SK-MEL-5 (cell line): ENCODE data around the gene SLC38A8. TPM values are rescaled to one million over a fixed set of nuclear protein-coding genes. Genes with fewer than 3 reads are reported as not detected.

Experiments
- DNase-seq: peaks from one replicate; pipeline ENCODE4 v3.0.0-alpha.2; 2016; ENCODE audit warnings: low read depth, low spot score
- in situ Hi-C: cut with HindIII; loops from 2 replicates; pipeline ENCODE4 v1.10.0; 2016; ENCODE audit warnings: low sequenced_read_pairs, high pct_unique_total_duplicates, low pct_unique_long_range_greater_than_20kb
- total RNA-seq: library from RNA; depleted of rRNA; stranded (reverse); fragments of >200 nt; shearing (Covaris generic); gene quantifications from 2 replicates; pipeline ENCODE4 v1.2.3, GENCODE V29; 2014

SLC38A8 gene
- total RNA-seq, 1 experiment from 2014 or later, result 9.0 TPM

GRCh38 chr16:84074721-84075120 lies 32.1 kb upstream of the SLC38A8 start:
- in situ Hi-C loops, result no loop called here
- no peak for DNase-seq

DNA sequence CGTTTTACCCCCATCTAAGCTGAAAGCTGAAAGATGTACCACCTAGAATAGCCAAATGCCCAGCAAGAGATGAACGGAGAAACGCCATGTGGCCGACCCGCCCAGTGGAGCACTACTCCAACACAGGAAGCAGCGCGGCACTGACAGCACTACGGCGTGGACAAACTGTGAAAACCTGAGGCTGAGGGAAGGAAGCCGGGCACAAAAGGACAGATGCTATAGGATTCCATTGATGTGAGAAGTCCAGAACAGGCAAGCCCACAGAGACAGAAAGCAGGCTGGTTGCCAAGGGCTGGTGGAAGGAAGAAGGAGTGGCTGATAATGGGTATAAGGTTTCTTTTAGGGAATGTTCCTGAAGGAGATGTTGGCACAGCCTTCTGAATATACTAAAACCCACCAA lies 29.4 kb upstream of the SLC38A8 start:
- in situ Hi-C loops, result no loop called here

GRCh38 chr16:84071121-84071520 lies 28.5 kb upstream of the SLC38A8 start:
- DNase-seq, result no peak
- in situ Hi-C loops, result no loop called here

More for the DNA sequence above, 29.4 kb upstream of the SLC38A8 start:
- no peak for DNase-seq

GRCh38 chr16:84069540-84069939 lies 26.9 kb upstream of the SLC38A8 start:
- DNase-seq, result no peak
- in situ Hi-C loops, result no loop called here

GRCh38 chr16:84068783-84069462 lies 26.3 kb upstream of the SLC38A8 start:
- no peak for DNase-seq
- in situ Hi-C loops, result no loop called here

GRCh38 chr16:84068041-84068440 lies 25.4 kb upstream of the SLC38A8 start:
- in situ Hi-C loops, result no loop called here
- DNase-seq, result no peak

- in situ Hi-C loops, result no loop called here
- DNase-seq, result no peak
Observed at GRCh38 chr16:84067640-84068039, 25.0 kb upstream of the SLC38A8 start.

- DNase-seq, result peak; percentile 75
- in situ Hi-C loops, result no loop called here
Observed at GRCh38 chr16:84065536-84066132, 23.0 kb upstream of the SLC38A8 start.

DNA sequence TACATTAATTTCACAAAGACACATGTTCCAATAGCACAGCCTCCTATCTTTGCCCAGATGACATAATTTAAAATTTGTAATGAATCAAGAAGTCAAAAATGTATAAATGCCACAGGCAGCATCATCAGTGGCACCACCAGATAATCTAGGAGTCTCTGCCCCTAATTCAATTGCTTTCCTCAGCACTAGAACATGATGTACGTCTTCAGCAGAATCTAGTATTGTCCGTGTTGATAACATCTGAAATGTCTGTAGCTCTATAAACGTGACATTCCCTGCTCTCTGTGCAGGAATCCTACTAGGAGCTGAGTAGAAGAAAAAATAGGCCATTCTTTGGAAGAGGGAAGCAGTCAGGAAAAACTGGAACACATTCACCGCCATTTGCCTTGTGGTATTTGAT lies 21.4 kb upstream of the SLC38A8 start:
- DNase-seq, result no peak
- in situ Hi-C loops, result no loop called here

- peak; percentile 80 for DNase-seq
- in situ Hi-C loops, result no loop called here
Observed at GRCh38 chr16:84062734-84063640, 20.4 kb upstream of the SLC38A8 start.

- in situ Hi-C loops, result no loop called here
- no peak for DNase-seq
Observed at GRCh38 chr16:84061236-84061819, 18.7 kb upstream of the SLC38A8 start.

- in situ Hi-C loops, result no loop called here
Observed at GRCh38 chr16:84059946-84060901, 17.6 kb upstream of the SLC38A8 start.

GRCh38 chr16:84059111-84059510 lies 16.5 kb upstream of the SLC38A8 start:
- no peak for DNase-seq
- in situ Hi-C loops, result no loop called here

More at GRCh38 chr16:84059946-84060901, 17.6 kb upstream of the SLC38A8 start:
- no peak for DNase-seq

DNA sequence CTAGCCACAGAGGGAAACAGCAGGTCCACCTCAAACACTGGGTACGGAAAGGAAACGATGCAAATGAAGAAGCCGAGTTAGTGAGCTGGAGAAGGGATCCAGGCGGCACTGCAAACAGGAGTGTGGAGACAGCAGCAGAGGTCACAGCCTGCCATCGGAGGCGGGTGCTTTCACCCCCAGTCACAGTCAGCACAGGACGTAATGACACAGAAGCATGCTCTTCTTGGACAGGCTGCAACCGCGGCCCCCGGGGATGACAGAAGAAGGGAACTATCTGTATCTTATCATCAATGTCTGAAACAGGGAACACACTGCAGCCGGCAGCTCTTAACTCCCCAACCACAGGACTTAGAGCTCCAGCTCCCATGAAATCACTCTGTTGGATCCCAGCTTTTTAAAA lies 16.1 kb upstream of the SLC38A8 start:
- no peak for DNase-seq
- in situ Hi-C loops, result no loop called here

- in situ Hi-C loops, result no loop called here
- no peak for DNase-seq
Observed at GRCh38 chr16:84058211-84058610, 15.6 kb upstream of the SLC38A8 start.

- in situ Hi-C loops, result no loop called here
- DNase-seq, result no peak
Observed at GRCh38 chr16:84056933-84057332, 14.3 kb upstream of the SLC38A8 start.
